WTC11 (cell line): ENCODE measurements around the gene PTPRCAP. TPM values are rescaled to one million over a fixed set of nuclear protein-coding genes. Genes with fewer than 3 reads are reported as not detected.

Experiments used
- ATAC-seq: fragments of 200-7000 bp; cut with Tn5 transposase; 2 replicates; pipeline ENCODE4 v1.10.0; 2021; ENCODE audit warnings: mild to moderate bottlenecking, moderate library complexity
- CTCF ChIA-PET: fragments of 300-600 bp; sonication (Branson Sonifier 250); formaldehyde crosslinking; loops from one replicate; lab custom pipeline; 2021; ENCODE audit warnings: antibody characterized with exemption; lab: Charles Lee
- POLR2A ChIA-PET: fragments of 350-600 bp; sonication (Branson Sonifier 250); formaldehyde crosslinking; loops from one replicate; lab custom pipeline; 2021; ENCODE audit warnings: antibody characterized with exemption; lab: Charles Lee
- DNase-seq: peaks from one replicate; pipeline ENCODE4 v3.0.0; 2021; ENCODE audit warnings: low spot score
- H3K27ac Mint-ChIP-seq: 2 replicates; pipeline ENCODE4 v1.8.0; 2021; ENCODE audit warnings: mixed read lengths
- H3K27me3 Mint-ChIP-seq: 2 replicates; pipeline ENCODE4 v1.8.0; 2021; ENCODE audit warnings: low read depth, mild to moderate bottlenecking, moderate library complexity, mixed read lengths
- H3K36me3 Mint-ChIP-seq: 2 replicates; pipeline ENCODE4 v1.8.0; 2021; ENCODE audit warnings: mixed read lengths
- H3K4me1 Mint-ChIP-seq: 2 replicates; pipeline ENCODE4 v1.8.0; 2022; ENCODE audit warnings: mixed read lengths
- H3K4me3 Mint-ChIP-seq: 2 replicates; pipeline ENCODE4 v1.8.0; 2021; ENCODE audit warnings: mild to moderate bottlenecking, moderate library complexity, mixed read lengths
- H3K9me3 Mint-ChIP-seq: 2 replicates; pipeline ENCODE4 v1.8.0; 2021; ENCODE audit warnings: mixed read lengths
- CREB1 ChIP-seq: sonication (generic); formaldehyde crosslinking; IDR thresholded peaks from 2 replicates; pipeline ENCODE4 v1.8.0; 2023; ENCODE audit warnings: mild to moderate bottlenecking, missing genetic modification reagents
- FOXP1 ChIP-seq: sonication (generic); formaldehyde crosslinking; IDR thresholded peaks from 2 replicates; pipeline ENCODE4 v1.8.0; 2022; ENCODE audit warnings: missing genetic modification reagents, mild to moderate bottlenecking, moderate library complexity, borderline replicate concordance
- GABPB1 ChIP-seq: sonication (generic); formaldehyde crosslinking; IDR thresholded peaks from 2 replicates; pipeline ENCODE4 v1.8.1; 2023; ENCODE audit warnings: mild to moderate bottlenecking, missing genetic modification reagents
- HMGA2 ChIP-seq: fragments of 250-450 bp; sonication (Bioruptor Pico); IDR thresholded peaks from 2 replicates; pipeline ENCODE4 v1.4.0; 2021; ENCODE audit warnings: mild to moderate bottlenecking, moderate library complexity
- KAT7 ChIP-seq: sonication (generic); formaldehyde crosslinking; IDR thresholded peaks from 2 replicates; pipeline ENCODE4 v1.8.1; 2023; ENCODE audit warnings: missing genetic modification reagents, mild to moderate bottlenecking, borderline replicate concordance
- RELA ChIP-seq: sonication (generic); formaldehyde crosslinking; IDR thresholded peaks from 2 replicates; pipeline ENCODE4 v1.8.1; 2022; ENCODE audit warnings: missing genetic modification reagents, mild to moderate bottlenecking, borderline replicate concordance
- SMAD4 ChIP-seq: sonication (generic); formaldehyde crosslinking; IDR thresholded peaks from 2 replicates; pipeline ENCODE4 v1.8.0; 2022; ENCODE audit warnings: mild to moderate bottlenecking, missing genetic modification reagents
- ZNF138 ChIP-seq: sonication (generic); formaldehyde crosslinking; conservative IDR thresholded peaks from 2 replicates; pipeline ENCODE4 v1.8.1; 2022; ENCODE audit warnings: mild to moderate bottlenecking, moderate library complexity, missing genetic modification reagents
- ZNF317 ChIP-seq: sonication (generic); formaldehyde crosslinking; IDR thresholded peaks from 2 replicates; pipeline ENCODE4 v1.8.1; 2023; ENCODE audit warnings: low read depth, mild to moderate bottlenecking, moderate library complexity, missing genetic modification reagents, borderline replicate concordance
- ZNF416 ChIP-seq: fragments of 250-450 bp; sonication (Bioruptor Pico); IDR thresholded peaks from 2 replicates; pipeline ENCODE4 v1.9.0; 2021; ENCODE audit warnings: mild to moderate bottlenecking, inconsistent platforms
- ZNF671 ChIP-seq: fragments of 250-450 bp; sonication (Bioruptor Pico); IDR thresholded peaks from 2 replicates; pipeline ENCODE4 v1.8.0; 2021; ENCODE audit warnings: mild to moderate bottlenecking
- total RNA-seq: library from RNA; stranded (reverse); gene quantifications from 3 replicates; pipeline ENCODE4 v1.2.3, GENCODE V29; 2021
- TF ChIP-seq, protein P1 (sequence below): sonication (generic); formaldehyde crosslinking; IDR thresholded peaks from 2 replicates; pipeline ENCODE4 v1.8.0; 2022; ENCODE audit warnings: missing genetic modification reagents

PTPRCAP gene
- total RNA-seq, 1 experiment from 2014 or later: 3.6 TPM

DNA sequence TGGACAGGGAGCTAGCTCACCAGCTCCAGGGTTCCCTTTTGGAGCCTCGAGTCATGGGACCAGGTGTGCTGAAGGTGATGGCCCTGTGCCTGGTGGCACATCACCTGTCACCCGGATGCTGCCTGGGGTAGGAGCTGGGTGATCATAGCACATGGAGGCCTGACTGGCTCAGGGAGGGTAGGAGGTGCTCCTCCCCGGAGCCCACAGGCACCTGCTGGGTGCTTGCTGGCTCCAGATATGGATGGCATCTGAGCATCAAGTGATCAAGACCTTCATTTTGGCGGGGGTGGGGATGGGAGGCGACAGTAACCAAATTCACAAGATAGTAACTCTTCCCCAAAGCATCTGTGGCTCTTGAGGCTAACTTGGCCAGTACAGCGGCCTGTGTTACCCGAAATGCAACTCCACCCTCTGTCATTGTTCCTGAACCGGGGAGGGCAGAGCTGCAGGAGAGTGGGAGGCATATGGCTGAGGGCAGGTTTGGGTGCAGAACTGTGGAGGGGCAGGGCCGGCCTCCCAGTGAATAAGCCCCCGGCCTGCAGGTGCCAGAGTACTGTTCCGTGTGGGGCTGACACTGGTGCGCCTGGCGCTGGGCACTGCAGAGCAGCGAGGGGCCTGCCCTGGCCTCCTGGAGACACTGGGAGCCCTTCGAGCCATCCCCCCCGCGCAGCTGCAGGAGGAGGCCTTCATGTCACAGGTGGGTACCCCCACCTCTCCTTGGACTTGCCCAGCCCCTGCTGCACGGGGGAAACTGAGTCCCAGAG is 28.9 kb downstream of the PTPRCAP start:
- ChIA-PET POLR2A (no interaction called here), CTCF (no interaction called here)
- H3K27ac Mint-ChIP-seq: no peak overlapping the region
- no peaks in the 10 kb centered on the region for H3K36me3 Mint-ChIP-seq
- no peak for ATAC-seq
- 0 out of 2 replicates have a peak, but pooled peaks have one; percentile 18 for TF ChIP-seq FOXP1 (CRISPR knock-in tag)
- no peak for TF ChIP-seq KAT7
- H3K4me3 Mint-ChIP-seq: no peak overlapping the region
- peaks cover 16% of the 10 kb centered on the region for H3K4me1 Mint-ChIP-seq
- H3K27me3 Mint-ChIP-seq: peaks cover 21% of the 10 kb centered on the region
- H3K9me3 Mint-ChIP-seq: no peaks in the 10 kb centered on the region
- no peak for DNase-seq

DNA sequence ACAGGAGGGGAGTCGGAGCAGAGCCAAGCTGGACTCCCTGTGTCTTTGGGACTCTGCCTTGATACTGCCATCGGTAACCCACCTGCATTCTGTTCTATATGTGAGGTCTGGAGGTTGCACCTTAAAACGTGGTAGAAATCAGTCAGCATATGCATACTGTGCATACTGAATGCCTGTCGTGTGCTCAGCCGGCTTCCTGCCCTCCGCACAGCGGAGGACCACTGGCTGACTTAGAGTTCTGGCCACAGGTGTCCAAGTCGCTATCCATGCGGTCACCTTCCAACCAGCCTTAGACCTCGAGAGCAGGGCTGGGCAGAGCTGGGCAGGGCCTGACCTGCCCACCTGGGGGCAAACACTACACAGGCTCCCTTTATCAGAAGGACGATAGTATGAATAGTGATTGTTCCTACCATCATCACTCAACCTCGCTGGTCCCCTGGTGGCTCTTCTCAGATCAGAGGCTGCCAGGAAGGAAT is 29.8 kb downstream of the PTPRCAP start:
- H3K4me3 Mint-ChIP-seq: no peak overlapping the region
- no peaks in the 10 kb centered on the region for H3K9me3 Mint-ChIP-seq
- peaks cover 16% of the 10 kb centered on the region for H3K4me1 Mint-ChIP-seq
- H3K27me3 Mint-ChIP-seq: peaks cover 14% of the 10 kb centered on the region
- TF ChIP-seq GABPB1 (CRISPR knock-in tag): no peak
- no peak for TF ChIP-seq HMGA2 (CRISPR knock-in tag)
- TF ChIP-seq ZNF671 (CRISPR knock-in tag): no peak
- no peaks in the 10 kb centered on the region for H3K36me3 Mint-ChIP-seq
- DNase-seq: no peak
- ChIA-PET CTCF (interaction anchor here (0.8 to 1.4 kb wide), 5 partner anchors 11 to 63 kb away, joined by 3 to 7 read pairs (median 3); no protein-coding TSS in a partner anchor), POLR2A (interaction anchor here (1.3 to 1.5 kb wide), 2 partner anchors 11 to 12 kb away, joined by 3 to 7 read pairs; no protein-coding TSS in a partner anchor)
- no peak overlapping the region for H3K27ac Mint-ChIP-seq
- ATAC-seq: no peak

DNA sequence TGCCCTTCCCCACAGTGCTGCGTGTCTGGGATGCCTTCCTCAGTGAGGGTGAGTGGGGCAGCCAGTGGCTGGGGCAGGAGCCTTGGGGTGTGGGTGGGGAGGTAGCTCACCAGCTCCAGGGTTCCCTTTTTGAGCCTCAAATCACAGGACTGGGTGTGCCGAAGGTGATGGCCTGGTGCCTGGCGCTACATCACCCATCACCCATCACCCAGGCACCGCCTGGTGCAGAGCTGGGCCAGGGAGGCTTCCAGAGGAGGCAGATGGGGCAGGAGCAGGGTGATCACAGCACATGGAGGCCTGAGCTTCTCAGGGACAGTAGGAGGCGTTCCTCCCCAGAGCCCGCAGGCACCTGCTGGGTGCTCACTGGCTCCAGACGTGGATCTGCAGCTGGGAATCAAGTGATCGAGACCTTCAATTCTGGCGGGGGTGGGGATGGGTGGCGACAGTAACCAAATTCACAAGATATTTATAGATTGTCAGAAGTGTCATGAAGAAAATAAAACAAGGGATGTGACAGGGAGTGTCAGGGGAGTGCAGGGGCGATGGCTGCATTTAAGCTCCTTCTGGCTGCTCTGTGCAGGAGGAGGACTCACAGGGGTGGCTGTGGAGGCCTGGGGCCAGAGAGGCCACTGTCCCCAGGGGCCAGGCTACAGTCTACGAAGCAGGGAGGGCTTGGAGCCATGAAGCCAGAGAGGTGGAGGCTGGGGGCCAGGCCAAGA is 30.4 kb downstream of the PTPRCAP start:
- no peaks in the 10 kb centered on the region for H3K9me3 Mint-ChIP-seq
- no peak overlapping the region for H3K27ac Mint-ChIP-seq
- no peak for DNase-seq
- H3K27me3 Mint-ChIP-seq: peaks cover 8% of the 10 kb centered on the region
- POLR2A ChIA-PET: interaction anchor here (1.3 to 1.5 kb wide), 2 partner anchors 11 to 13 kb away, joined by 3 to 7 read pairs; no protein-coding TSS in a partner anchor
- H3K4me1 Mint-ChIP-seq: peaks cover 18% of the 10 kb centered on the region
- no peak for ATAC-seq
- CTCF ChIA-PET: interaction anchor here (0.8 to 1.4 kb wide), 6 partner anchors 11 to 63 kb away, joined by 3 to 7 read pairs (median 3); no protein-coding TSS in a partner anchor
- no peaks in the 10 kb centered on the region for H3K36me3 Mint-ChIP-seq
- H3K4me3 Mint-ChIP-seq: no peak overlapping the region
- no peak for TF ChIP-seq CREB1 (CRISPR knock-in tag)
- no peak for TF ChIP-seq ZNF317 (CRISPR knock-in tag)
- no peak for TF ChIP-seq ZNF138
- TF ChIP-seq SMAD4 (CRISPR knock-in tag): no peak
- TF ChIP-seq, protein P1, sequence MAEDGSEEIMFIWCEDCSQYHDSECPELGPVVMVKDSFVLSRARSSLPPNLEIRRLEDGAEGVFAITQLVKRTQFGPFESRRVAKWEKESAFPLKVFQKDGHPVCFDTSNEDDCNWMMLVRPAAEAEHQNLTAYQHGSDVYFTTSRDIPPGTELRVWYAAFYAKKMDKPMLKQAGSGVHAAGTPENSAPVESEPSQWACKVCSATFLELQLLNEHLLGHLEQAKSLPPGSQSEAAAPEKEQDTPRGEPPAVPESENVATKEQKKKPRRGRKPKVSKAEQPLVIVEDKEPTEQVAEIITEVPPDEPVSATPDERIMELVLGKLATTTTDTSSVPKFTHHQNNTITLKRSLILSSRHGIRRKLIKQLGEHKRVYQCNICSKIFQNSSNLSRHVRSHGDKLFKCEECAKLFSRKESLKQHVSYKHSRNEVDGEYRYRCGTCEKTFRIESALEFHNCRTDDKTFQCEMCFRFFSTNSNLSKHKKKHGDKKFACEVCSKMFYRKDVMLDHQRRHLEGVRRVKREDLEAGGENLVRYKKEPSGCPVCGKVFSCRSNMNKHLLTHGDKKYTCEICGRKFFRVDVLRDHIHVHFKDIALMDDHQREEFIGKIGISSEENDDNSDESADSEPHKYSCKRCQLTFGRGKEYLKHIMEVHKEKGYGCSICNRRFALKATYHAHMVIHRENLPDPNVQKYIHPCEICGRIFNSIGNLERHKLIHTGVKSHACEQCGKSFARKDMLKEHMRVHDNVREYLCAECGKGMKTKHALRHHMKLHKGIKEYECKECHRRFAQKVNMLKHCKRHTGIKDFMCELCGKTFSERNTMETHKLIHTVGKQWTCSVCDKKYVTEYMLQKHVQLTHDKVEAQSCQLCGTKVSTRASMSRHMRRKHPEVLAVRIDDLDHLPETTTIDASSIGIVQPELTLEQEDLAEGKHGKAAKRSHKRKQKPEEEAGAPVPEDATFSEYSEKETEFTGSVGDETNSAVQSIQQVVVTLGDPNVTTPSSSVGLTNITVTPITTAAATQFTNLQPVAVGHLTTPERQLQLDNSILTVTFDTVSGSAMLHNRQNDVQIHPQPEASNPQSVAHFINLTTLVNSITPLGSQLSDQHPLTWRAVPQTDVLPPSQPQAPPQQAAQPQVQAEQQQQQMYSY (CRISPR knock-in tag): no peak

DNA sequence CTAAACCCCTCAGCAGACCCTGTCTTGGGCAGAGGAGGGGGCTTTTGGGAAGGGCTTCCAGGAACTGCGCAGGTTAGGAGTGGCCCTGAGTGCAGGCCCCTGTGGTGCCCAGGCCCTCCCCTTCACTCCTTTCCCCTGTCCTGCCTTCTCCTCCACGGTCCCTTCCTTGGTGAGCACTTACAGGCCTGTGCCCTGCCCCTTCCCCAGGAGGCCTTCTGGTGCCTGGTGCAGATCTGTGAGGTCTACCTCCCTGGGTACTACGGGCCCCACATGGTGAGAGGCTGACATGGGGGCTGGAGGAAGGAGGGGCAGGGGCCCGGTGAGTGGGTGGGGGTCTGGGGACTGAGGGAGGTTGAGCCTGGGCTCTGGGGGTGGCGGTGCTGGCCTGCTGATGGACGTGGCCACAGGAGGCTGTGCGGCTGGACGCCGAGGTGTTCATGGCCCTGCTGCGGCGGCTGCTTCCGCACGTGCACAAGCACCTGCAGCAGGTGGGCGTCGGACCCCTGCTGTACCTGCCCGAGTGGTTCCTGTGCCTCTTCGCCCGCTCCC is 31.0 kb downstream of the PTPRCAP start:
- Mint-ChIP-seq H3K36me3 (no peaks in the 10 kb centered on the region), H3K27ac (no peak overlapping the region), H3K4me3 (no peak overlapping the region), H3K27me3 (peaks cover 8% of the 10 kb centered on the region; the same call in 1 of the 2 replicates), H3K4me1 (peaks cover 20% of the 10 kb centered on the region)
- ChIA-PET POLR2A (interaction anchor here (1.3 to 1.5 kb wide), 2 partner anchors 10 to 14 kb away, joined by 3 to 7 read pairs; no protein-coding TSS in a partner anchor), CTCF (interaction anchor here (0.9 to 1.4 kb wide), 4 partner anchors 12 to 64 kb away, joined by 3 to 7 read pairs (median 3); no protein-coding TSS in a partner anchor)
- DNase-seq (no peak), ATAC-seq (no peak)
- TF ChIP-seq RELA (CRISPR knock-in tag) (0 out of 2 replicates have a peak, but pooled peaks have one; percentile 29), ZNF416 (CRISPR knock-in tag) (no peak)
- TF ChIP-seq, all 79 proteins: peak for 1
- no peaks in the 10 kb centered on the region for H3K9me3 Mint-ChIP-seq
